ENCODE data around the gene IFFO2. TPM values are rescaled to one million over a fixed set of nuclear protein-coding genes. Genes with fewer than 3 reads are reported as not detected.

IFFO2 gene
- total and polyA plus RNA-seq, 2 of the 13 experiments (the other 11 are each of a cell fraction or from before 2014, with no cell fraction given), result 7.3 to 16.7 TPM

DNA sequence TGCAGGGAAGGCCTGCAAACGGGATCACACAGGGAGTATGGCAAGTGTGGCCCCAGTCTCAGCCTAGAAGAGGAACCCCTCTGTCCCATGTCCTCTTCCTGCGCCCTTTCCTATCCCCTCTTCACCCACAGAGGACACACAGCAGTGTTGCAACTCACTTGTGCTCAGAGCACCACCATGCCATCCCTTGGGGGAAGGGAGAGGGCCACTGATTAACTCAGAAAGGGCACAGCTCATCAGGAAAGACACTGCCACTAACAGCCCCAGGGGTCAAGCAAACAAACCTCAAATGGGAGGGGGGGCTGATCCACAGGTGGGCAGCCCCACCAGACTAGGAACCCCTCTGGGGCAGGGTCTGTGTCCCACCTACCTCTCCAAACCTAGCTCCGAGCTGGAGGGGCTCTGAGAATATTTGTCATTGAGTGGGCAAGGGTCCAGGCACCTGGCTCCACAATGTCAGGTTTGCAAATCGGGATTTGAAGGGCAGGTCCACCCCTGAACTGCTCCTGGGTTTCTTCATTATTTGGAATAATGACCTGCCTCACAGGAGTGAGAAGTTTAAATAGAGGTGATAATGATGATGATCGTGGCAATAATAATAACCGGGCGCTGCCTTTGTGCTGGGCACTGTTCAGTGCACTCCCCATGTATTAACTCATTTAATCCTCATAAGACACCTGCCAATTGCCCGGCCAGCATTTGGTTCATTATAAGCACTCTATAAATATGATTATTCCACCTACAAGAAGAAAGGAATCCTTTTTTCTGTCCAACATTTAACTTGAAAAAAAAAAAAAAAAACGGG is 55.1 kb downstream of the IFFO2 start (continued):
- no peak for TF ChIP-seq CENPBD1 (CRISPR knock-in tag; IDR thresholded peaks at IDR 0.05; ENCODE audit: borderline replicate concordance, low read depth)
- TF ChIP-seq, protein P1, sequence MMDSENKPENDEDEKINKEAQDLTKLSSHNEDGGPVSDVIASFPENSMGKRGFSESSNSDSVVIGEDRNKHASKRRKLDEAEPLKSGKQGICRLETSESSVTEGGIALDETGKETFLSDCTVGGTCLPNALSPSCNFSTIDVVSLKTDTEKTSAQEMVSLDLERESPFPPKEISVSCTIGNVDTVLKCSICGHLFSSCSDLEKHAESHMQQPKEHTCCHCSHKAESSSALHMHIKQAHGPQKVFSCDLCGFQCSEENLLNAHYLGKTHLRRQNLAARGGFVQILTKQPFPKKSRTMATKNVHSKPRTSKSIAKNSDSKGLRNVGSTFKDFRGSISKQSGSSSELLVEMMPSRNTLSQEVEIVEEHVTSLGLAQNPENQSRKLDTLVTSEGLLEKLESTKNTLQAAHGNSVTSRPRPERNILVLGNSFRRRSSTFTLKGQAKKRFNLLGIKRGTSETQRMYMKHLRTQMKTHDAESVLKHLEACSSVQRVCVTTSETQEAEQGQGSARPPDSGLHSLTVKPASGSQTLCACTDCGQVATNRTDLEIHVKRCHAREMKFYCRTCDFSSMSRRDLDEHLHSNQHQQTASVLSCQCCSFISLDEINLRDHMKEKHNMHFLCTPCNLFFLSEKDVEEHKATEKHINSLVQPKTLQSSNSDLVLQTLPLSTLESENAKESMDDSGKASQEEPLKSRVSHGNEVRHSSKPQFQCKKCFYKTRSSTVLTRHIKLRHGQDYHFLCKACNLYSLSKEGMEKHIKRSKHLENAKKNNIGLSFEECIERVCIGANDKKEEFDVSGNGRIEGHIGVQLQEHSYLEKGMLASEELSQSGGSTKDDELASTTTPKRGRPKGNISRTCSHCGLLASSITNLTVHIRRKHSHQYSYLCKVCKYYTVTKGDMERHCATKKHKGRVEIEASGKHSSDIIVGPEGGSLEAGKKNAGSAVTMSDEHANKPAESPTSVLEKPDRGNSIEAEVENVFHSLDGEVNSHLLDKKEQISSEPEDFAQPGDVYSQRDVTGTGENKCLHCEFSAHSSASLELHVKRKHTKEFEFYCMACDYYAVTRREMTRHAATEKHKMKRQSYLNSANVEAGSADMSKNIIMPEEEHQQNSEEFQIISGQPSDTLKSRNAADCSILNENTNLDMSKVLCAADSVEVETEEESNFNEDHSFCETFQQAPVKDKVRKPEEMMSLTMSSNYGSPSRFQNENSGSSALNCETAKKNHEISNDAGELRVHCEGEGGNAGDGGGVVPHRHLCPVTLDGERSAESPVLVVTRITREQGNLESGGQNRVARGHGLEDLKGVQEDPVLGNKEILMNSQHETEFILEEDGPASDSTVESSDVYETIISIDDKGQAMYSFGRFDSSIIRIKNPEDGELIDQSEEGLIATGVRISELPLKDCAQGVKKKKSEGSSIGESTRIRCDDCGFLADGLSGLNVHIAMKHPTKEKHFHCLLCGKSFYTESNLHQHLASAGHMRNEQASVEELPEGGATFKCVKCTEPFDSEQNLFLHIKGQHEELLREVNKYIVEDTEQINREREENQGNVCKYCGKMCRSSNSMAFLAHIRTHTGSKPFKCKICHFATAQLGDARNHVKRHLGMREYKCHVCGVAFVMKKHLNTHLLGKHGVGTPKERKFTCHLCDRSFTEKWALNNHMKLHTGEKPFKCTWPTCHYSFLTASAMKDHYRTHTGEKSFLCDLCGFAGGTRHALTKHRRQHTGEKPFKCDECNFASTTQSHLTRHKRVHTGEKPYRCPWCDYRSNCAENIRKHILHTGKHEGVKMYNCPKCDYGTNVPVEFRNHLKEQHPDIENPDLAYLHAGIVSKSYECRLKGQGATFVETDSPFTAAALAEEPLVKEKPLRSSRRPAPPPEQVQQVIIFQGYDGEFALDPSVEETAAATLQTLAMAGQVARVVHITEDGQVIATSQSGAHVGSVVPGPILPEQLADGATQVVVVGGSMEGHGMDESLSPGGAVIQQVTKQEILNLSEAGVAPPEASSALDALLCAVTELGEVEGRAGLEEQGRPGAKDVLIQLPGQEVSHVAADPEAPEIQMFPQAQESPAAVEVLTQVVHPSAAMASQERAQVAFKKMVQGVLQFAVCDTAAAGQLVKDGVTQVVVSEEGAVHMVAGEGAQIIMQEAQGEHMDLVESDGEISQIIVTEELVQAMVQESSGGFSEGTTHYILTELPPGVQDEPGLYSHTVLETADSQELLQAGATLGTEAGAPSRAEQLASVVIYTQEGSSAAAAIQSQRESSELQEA (CRISPR knock-in tag; IDR thresholded peaks at IDR 0.05; ENCODE audit: not compliant biosample characterization), result no peak
- no peak for TF ChIP-seq TBP (CRISPR knock-in tag; IDR thresholded peaks at IDR 0.05)
- TF ChIP-seq FOXP1 (IDR thresholded peaks at IDR 0.05), result no peak
- TF ChIP-seq FOXP1 (CRISPR knock-in tag; IDR thresholded peaks at IDR 0.05), result peak; percentile 82
- TF ChIP-seq ZBTB7B (CRISPR knock-in tag; IDR thresholded peaks at IDR 0.05), result peak; percentile 98
- TF ChIP-seq, protein P2, sequence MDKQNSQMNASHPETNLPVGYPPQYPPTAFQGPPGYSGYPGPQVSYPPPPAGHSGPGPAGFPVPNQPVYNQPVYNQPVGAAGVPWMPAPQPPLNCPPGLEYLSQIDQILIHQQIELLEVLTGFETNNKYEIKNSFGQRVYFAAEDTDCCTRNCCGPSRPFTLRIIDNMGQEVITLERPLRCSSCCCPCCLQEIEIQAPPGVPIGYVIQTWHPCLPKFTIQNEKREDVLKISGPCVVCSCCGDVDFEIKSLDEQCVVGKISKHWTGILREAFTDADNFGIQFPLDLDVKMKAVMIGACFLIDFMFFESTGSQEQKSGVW (CRISPR knock-in tag; IDR thresholded peaks at IDR 0.05; ENCODE audit: borderline replicate concordance), result no peak
- TF ChIP-seq KLF11 (CRISPR knock-in tag; IDR thresholded peaks at IDR 0.05), result no peak
- peak; percentile 73; the same call in 1 of the 2 replicates for TF ChIP-seq TARDBP (CRISPR knock-in tag; IDR thresholded peaks at IDR 0.05)
- peak; percentile 89 for TF ChIP-seq HNF4A (CRISPR knock-in tag; IDR thresholded peaks at IDR 0.05)
- no peak for TF ChIP-seq GTF3A (CRISPR knock-in tag; conservative IDR thresholded peaks at IDR 0.05)
- no peak for TF ChIP-seq SRSF9 (IDR thresholded peaks at IDR 0.05; ENCODE audit: borderline replicate concordance, insufficient read depth, low read depth, low read length, poor library complexity, severe bottlenecking)
- TF ChIP-seq, protein P3, sequence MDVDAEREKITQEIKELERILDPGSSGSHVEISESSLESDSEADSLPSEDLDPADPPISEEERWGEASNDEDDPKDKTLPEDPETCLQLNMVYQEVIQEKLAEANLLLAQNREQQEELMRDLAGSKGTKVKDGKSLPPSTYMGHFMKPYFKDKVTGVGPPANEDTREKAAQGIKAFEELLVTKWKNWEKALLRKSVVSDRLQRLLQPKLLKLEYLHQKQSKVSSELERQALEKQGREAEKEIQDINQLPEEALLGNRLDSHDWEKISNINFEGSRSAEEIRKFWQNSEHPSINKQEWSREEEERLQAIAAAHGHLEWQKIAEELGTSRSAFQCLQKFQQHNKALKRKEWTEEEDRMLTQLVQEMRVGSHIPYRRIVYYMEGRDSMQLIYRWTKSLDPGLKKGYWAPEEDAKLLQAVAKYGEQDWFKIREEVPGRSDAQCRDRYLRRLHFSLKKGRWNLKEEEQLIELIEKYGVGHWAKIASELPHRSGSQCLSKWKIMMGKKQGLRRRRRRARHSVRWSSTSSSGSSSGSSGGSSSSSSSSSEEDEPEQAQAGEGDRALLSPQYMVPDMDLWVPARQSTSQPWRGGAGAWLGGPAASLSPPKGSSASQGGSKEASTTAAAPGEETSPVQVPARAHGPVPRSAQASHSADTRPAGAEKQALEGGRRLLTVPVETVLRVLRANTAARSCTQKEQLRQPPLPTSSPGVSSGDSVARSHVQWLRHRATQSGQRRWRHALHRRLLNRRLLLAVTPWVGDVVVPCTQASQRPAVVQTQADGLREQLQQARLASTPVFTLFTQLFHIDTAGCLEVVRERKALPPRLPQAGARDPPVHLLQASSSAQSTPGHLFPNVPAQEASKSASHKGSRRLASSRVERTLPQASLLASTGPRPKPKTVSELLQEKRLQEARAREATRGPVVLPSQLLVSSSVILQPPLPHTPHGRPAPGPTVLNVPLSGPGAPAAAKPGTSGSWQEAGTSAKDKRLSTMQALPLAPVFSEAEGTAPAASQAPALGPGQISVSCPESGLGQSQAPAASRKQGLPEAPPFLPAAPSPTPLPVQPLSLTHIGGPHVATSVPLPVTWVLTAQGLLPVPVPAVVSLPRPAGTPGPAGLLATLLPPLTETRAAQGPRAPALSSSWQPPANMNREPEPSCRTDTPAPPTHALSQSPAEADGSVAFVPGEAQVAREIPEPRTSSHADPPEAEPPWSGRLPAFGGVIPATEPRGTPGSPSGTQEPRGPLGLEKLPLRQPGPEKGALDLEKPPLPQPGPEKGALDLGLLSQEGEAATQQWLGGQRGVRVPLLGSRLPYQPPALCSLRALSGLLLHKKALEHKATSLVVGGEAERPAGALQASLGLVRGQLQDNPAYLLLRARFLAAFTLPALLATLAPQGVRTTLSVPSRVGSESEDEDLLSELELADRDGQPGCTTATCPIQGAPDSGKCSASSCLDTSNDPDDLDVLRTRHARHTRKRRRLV (CRISPR knock-in tag; IDR thresholded peaks at IDR 0.05), result no peak
